SHP77 treated with DMSO at 0.1 percent for 48 hours (cell line): ENCODE measurements around the gene CDC42BPB.

Source experiments
- DNase-seq: peaks from one replicate; lab custom pipeline; 2025; lab: John Stamatoyannopoulos, UW

The CDC42BPB gene

DNA sequence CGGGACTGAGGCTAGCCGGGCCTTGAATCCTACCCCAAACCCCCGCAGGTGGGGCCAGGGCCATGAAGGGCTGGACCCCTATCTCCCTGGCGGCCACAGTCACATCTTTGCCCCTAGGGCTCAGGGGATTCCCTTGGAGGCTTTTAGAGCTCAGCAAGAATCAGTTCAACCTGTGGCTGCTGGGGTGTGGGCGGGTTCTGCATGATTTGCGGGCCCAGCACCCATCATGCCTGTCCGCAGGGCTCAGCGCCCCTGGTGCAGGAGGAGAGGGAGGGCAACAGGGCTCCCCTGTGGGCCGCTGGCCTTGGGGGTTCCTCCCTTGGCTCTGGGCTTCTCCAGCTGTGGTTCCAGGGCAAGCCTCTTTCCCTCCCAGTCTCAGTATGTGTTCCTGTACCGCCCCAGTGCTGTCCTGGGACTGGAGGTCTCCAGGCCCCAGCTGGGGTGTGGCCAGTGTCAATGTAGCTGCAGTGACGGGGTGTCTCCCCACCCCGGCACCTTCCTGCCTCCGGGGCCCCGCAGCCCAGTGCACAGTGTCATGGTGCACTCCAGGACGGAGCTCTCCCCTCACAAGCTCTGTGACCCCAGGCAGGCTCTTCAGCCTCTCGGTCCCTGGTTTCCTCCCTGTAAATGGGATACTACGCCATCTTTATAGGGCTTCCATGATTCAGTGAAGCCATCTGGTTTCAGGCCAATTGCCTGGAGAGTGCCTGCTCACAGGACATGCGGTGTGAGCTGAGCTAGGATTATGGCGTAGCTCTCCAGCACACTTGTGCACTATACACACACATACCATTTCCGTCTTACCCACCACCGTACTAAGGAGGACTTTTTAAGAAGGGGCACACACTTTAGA, 16.8 kb upstream of the CDC42BPB start:
- DNase-seq: no peak

DNA sequence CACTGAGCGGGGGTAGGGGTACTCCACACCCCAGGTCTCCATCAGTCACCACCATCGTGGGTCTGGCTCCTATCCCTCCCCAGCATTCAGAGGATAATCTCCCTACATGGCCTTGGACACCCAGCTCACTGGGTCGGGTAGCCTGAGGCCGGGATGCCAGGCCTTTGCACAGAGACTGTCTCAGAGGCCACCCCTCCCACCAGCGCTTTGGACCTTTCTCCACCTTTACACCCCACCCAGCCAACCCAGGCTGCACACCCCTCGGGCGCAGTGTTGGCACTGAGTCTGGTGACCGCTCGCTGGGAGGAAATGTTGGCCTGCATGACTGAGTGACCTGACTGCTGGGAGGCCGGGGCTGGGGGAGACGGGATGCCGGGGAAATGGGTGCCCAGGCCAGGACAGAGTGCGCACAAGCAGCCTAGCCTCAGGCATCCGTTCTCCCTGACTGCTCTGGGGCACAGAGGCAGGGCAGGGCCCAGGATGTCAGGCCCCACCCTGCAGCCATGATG, 16.1 kb upstream of the CDC42BPB start:
- no peak for DNase-seq

DNA sequence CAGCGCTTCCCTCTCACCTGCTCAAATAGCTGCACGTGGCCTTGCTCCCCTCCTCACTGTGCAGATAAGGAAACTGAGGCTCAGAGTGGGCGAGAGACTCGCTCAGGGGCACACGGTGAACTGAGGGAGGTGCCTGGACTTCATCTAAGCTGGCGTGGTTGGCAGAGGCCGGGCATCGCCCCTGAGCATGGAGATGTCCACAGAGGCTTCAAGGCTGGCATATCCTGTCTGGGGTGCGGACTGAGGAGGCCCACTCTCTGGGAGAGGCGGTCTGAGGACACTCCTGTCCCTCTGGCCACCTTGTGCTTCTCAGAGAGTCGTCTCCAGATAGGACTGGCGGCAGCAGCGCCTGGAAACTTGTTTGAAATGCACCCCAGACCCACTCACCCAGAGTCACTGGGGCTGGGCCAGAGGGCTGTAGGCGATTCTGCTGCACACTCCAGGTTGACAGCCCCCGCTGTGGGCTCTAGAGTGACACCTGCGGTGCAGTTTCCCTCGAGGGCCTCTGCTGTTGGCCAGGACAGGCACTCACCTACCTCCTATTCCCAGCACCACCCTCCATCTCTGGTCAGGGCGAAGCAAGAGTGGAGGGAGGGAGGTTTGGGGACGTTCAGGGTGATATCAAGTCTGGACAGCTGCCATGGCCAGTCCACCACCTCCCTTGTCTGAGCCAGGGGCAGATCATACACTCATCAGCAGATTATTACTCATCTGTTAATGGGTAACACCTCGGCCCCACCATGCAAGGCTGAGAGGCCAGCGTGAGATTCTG, 15.4 kb upstream of the CDC42BPB start:
- no peak for DNase-seq

DNA sequence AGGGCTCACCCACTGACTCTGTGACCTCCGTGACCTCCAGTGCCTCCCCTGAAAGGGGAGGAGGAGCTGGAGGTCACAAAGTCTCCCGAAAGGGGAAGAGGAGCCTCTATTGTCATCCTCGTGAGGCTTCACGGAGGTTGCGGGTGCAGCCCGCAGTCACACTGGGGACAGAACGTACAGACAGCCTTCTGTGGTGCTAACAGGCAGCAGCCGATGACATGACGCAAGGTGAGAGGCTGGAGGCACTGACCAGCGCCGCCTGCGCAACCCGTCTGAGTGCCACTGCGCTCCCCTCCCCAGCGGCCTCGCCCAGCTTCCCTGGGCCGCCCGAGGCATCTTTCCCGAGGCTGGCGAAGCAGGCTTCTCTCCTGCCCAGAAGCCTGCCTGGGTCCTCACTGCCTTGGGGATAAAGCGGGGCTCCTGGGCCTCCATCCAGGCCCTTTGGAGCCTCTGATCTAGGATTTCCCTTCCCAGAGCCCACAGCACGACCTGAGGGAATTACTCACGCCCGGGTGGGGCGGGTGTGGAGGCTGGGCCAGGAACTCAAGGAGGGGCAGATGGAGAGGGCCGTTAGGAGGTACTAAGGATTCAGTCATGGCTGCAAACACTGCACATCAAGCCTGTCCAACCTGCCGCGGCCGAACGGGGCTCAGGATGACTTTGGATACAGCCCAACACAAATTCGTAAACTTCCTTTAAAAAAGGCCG, 14.3 kb upstream of the CDC42BPB start:
- no peak for DNase-seq

DNA sequence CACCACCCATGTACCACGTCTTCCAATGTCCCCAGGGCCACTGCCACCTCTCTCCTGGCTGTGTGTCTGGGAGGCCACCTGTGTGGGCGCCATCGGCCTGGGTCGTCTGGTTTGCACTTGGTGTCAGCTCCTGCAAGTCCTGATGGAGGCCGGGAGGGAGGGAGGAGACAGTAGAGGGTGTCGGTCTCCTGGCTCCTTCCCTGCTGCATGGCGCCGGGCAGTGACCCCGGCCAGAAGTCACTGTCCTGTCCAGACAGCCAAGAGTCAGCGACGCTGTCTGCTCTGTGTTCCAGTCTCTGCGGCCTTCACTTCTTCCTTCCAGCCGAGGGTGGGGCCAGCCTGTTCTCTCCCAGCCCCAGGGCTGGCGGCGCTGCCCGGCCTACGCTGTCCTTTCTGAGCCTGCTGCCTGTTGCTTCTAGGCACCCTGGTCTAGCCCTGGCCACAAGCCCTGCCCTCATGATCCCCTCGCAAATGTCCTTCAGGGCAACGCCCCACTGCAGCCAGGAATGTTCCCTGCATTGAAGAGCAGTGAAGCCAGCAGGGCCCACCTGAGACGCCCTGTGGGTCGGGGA, 13.7 kb upstream of the CDC42BPB start:
- no peak for DNase-seq

DNA sequence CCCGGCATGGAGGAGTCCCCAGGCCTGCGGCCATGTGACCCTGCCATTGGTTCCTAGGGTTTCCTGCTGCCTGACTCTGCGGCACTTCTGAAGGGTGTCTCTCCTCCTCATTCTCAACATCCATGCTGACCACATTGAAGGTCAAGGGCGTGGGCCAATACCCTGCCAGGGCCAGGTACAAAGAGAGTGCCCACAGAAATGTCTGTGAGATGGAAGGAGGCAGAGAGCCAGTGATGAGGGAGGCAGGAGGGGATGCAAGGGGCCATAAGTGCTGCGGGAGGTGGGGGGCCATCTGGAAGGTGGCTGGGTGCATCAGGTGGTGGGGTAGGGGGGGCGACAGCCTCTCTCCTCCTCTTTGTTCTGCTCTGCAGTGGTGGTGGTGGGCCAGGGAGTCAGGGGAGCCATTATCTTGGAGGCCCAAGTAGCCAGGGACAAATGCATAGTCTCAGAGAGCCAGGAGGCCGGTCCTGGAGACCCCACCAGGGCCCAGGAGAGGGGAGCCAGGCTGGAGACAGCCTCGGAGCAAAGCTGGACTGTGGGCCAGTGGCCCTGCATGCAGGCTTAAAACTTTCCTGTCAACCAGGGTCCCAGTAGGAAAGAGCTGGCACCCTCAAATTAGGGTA, 13.0 kb upstream of the CDC42BPB start:
- no peak for DNase-seq

DNA sequence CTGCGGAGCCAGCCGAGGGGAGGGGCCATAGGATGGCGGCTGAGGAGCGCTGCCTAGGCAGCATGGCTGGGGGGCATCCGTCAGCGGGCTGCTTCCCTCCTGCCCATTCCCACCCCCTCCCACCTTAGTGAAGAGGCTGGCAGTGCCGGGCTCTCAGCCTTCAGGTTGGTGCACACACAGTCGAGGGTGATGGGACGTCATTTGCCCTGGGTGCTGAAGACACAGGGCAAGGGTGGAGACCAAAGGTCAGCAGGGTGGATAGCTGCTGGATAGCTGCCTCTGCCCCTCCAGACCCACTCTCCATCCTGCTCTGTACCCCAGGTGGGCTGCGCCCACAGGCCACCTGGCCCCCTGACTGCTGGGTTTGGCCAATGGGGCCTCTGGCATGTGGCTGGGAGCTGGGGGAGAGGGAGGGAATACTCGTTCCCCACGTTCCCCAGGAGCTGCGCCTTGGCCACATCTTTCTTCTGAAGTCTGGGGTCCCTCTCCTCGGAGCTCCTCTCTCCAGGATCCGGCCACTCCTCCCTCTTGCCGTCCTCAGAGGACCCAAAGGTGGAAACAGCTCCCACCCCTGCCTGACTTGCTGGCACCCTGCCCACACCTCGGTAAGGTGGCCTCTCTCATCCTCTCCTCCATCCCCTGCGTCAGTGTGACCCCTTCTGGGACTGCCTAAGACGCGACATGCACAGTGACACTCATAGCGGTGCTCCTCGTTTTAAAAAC, 11.2 kb upstream of the CDC42BPB start:
- no peak for DNase-seq

DNA sequence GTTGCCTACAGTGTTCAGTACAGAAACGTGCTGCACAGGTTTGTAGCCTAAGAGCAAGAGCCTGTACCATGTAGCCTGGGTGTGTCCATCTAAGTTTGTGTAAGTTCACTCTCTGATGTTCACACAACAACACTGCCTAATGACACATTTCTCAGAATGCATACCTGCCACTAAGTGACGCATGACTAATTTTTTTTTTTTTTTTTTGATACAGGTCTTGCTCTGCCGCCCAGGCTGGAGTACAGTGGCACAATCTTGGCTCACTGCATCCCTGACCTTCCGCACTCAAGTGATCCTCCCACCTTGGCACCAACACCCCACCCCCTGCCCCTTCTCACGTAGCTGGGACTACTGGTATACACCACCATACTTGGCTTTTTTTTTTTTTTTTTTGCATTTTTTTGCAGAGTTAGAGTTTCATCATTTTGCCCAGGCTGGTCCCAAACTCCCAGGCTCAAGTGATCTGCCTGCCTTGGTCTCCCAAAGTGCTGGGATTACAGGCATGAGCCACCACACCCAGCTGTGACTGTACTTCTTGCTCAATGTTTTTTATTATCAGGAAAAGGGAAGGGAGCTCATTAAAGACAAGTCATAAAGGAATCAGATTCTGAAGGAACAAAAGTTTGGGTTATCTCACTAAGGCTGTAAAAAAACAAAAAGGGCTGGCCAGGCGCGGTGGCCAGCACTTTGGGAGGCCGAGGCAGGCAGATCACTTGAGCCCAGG, 10.0 kb upstream of the CDC42BPB start:
- no peak for DNase-seq

DNA sequence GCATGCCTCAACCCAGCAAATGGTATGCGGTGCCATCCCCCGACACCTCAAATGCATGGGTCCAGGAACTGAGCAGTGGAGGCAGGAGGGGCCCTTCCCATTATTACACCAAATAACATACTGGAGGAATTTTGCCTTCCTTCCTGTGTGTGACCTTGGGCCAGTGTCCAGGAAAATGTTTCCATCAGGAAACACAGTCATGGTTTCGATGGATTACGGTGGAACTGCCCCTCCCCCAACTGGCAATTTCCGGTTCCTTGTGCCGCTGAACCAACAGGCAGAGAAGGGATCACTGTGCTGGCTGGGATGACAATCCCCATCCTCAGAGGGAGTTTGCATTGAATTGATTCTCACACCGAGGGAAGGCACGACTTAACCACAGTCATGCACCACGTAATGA, 9.1 kb upstream of the CDC42BPB start:
- DNase-seq: no peak

DNA sequence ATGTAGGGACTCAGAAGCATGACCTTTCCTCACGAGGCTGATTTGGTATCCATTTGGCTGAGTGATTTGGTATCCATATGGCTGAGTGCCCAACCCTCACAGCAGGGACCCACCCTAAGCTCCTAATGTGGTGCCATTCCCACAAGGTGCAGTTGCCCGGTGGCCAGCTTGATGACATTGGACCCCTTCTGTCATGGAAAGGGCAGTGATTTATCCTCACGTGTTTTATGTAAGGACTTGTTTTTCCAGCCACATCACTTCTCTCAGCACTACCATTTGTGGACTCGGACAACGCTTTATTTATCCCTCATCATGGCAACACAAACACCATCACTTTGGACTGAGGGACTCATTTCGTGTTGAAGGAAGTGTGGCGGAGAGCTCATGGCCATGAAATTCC, 8.5 kb upstream of the CDC42BPB start:
- no peak for DNase-seq

DNA sequence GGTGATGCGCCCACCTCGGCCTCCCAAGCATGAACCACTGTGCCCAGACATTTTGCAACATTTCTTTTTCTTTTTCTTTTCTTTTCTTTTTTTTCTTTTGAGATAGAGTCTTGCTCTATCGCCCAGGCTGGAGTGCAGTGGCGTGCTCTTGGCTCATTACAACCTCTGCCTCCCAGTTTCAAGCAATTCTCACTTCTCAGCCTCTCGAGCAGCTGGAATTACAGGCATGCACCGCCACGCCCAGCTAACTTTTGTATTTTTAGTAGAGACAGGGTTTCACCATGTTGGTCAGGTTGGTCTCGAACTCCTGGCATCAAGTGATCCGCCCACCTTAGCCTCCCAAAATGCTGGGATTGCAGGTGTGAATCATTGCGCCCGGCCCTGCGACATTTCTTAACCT, 7.6 kb upstream of the CDC42BPB start:
- DNase-seq: no peak

DNA sequence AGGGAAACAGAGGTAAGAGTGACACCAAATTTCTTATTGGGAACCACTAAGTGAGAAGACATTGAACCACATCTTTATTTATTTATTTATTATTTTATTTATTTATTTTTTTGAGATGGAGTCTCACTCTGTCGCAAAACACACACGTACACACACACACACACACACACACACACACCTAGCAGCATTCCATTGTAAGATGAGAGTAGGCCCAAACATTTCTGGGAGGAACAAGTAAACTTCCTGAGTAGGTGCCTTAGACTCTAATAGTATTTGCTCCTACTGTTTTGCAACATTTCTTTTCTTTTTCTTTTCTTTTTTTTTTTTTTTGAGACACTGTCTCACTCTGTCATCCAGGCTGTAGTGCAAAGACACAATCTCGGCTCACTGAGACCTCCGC, 7.1 kb upstream of the CDC42BPB start:
- DNase-seq: no peak

DNA sequence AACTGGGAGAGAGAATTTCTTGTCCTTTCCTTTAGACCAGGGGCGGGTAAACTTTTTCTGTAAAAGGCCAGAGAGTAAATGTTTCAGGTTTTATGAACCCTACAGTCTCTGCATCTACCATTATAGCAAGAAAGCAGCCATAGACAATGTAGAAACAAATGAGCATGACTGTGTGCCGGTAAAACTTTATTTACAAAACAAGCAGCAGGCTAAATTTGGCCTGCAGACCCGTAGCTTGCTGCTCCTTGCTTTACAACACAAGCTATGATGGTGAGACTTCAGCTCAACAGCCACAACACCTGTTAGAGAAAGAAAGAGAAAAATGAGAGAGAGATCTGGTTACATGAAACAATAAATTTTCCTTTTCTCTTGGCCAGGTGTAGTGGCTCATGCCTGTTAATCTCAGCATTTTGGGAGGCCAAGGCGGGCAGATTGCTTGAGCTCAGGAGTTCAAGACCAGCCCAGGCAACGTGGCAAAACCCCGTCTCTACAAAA, 4.2 kb upstream of the CDC42BPB start:
- DNase-seq: no peak

DNA sequence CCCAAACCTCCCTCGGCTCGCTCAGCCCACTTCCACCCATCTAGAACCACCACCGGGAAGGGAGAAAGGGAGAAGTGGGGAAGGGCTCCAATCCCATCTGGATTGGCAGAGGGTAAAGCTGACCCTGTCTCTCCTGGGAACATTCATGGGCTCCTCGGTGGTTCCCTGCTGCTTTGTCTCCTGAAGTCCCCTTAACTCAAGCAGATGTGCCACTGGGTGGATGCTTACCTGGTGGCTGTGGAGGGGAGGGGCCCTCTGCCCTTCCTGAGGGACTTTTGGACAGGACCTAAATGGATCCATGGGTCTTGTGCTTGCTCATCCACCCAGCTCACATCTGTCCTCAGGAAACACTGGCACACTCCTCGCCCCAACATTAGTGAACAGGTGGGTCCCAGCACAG, 2.2 kb upstream of the CDC42BPB start:
- DNase-seq: no peak

DNA sequence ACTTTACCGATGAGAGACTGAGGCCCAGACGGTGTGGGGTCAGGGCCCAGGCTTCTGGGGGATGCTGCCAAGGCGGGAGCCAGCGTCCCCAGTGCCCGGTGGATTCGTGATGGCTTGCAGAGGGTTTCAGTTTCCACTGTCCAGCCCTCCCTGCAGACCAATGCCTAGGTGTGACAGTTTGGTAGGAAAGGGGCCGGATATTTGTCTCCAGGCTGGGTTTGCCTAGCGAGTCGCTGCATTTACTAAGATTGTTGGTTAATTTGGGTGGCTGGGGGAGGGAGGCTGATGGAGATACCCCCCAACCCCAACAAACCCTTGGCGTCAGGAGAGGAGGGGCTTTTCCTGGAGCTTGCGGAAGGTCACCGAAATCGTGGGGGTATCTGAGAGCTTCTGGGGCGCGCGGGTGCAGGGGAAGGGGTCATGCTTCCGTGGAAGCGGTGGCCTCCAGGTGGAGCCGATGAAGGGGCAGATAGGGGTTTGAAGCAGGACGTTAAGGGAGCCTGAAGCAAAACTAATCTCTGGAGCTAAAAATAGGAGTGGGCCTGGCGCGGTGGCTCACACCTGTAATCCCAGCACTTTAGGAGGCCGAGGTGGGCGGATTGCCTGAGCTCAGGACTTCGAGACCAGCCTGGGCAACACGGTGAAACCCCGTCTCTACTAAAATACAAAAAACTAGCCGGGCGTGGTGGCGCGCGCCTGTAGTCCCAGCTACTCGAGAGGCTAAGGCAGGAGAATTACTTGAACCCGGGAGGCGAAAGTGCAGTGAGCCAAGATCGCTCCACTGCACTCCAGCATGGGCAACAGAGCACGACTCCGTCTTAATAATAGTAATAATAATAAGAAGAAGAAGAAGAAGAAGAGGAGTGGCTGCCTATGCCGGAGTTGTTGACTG, 1.1 kb upstream of the CDC42BPB start:
- DNase-seq: no peak

DNA sequence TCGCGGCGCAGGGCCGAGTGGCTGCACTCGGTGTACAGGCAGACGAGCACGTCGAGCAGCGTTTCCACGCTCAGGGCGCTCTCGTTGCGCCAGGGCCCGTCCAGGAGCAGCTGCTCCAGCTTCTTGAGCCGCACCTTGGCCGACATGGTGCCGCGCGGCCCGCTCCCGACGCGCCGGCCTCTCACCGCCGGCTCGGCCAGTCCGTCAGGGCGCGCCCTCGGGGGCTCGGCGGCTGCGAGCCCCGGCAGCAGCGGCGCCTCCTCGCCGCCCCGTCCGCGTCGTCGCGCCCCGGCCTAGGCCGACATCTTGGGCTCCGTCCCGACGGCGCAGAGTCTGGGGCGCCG, 349 bp downstream of the CDC42BPB start:
- no peak for DNase-seq

DNA sequence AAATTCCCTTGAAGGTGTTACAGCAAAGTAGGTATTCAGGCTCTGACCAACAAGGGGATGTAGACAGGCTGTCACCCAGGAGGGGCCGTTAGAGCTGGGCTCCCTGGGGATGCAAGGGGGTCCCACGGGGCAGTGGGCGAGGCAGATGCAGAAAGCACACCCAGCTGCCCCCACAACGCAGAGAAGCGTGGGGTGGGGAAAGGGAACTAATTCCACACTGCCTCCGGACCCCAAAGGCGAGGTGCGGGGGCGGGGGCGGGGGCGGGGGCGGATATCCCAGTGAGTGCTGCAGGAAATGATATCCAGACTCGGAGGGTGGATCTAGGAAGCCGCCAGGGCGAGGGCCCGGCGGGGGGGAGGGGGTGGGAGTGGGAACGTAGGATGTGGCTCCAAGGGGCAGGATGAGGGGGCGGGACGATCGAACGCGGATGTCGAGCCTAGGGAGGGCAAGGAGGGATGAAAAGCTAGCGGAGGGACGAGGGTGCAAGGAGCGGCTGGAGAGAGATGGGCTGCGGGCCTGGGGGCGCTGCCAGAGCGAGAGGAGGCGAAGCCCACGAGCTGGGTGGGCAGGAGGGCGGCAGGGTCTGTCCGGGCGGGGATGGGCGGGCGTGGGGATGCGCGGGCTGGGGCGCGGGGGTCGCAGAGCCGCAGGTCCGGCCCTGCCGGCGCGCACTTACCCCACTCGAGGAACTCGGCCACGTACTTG, 874 bp downstream of the CDC42BPB start:
- no peak for DNase-seq

DNA sequence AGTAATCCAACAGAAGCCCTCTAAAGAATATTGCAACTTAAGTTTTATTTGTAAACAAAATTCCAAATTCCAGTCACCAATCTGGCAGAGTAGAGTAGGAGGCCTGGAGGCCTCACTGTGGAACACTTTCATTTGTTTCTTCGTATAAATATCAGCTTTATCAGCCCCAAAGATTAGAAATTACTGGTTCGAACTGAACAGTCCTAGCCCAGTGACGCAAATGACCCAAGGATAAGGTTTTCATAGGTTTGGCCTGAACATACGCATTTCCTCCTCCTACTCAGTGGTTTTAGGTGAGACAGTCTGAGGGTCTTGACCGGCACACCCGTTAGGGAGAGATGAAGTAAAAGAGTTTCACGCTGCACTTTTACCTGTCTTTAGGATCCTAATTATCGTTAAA, 1.7 kb downstream of the CDC42BPB start:
- no peak for DNase-seq

DNA sequence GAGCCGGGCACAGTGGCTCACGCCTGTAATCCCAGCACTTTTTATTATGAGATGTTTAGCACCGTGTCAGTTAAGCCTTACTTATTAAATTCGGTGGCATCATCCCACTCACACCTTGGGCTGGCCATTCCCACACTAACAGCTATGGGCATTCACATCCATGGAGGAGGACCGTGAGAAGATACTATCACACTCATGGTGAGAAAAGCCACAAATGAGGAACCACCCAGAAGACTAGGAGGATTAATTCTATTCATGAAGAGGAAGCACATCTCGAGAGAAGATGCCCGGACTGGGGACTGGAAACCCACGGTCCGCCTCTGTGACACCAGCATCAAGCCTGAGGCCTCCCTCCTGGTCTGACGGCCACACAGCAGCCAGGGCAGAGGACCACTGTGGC, 4.9 kb downstream of the CDC42BPB start:
- no peak for DNase-seq
